ENCODE measurements around the gene CCIN. TPM values are rescaled to one million over a fixed set of nuclear protein-coding genes. Genes with fewer than 3 reads are reported as not detected.

CCIN gene
- total RNA-seq, 1 donor from 2014 or later, result not detected

DNA sequence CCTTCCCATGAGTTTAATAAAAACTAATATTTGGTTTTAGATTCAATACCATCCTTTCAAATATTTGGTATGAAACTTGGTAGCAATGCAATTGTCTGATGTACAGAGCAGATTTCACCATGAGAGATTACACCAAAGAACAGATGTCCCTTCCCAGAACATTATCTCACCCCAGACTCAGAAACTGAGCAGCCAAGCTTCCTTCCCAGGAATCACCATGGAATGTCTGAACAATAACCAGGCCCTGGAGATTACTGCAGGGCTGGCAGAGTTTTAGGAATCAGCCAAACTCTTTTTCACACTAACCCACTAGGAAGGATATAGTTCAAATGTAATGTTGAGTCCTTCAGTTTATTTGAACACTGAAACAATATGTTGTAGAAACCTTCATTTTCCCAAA lies 45.4 kb downstream of the CCIN start:
- no peak for DNase-seq (ENCODE audit: low read depth)
- TF ChIP-seq, protein P1, sequence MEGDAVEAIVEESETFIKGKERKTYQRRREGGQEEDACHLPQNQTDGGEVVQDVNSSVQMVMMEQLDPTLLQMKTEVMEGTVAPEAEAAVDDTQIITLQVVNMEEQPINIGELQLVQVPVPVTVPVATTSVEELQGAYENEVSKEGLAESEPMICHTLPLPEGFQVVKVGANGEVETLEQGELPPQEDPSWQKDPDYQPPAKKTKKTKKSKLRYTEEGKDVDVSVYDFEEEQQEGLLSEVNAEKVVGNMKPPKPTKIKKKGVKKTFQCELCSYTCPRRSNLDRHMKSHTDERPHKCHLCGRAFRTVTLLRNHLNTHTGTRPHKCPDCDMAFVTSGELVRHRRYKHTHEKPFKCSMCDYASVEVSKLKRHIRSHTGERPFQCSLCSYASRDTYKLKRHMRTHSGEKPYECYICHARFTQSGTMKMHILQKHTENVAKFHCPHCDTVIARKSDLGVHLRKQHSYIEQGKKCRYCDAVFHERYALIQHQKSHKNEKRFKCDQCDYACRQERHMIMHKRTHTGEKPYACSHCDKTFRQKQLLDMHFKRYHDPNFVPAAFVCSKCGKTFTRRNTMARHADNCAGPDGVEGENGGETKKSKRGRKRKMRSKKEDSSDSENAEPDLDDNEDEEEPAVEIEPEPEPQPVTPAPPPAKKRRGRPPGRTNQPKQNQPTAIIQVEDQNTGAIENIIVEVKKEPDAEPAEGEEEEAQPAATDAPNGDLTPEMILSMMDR (IDR thresholded peaks at IDR 0.05; ENCODE audit: insufficient read depth, low read length, poor library complexity, severe bottlenecking), result no peak
- no peak overlapping the region for H3K4me3 ChIP-seq (ENCODE audit: low read depth, low read length)
- no peaks in the 10 kb centered on the region for H3K27me3 ChIP-seq (ENCODE audit: control insufficient read depth, insufficient read depth, low read length)
- peaks cover 5% of the 10 kb centered on the region for H3K36me3 ChIP-seq (ENCODE audit: control insufficient read depth, insufficient read depth, low read length)

DNA sequence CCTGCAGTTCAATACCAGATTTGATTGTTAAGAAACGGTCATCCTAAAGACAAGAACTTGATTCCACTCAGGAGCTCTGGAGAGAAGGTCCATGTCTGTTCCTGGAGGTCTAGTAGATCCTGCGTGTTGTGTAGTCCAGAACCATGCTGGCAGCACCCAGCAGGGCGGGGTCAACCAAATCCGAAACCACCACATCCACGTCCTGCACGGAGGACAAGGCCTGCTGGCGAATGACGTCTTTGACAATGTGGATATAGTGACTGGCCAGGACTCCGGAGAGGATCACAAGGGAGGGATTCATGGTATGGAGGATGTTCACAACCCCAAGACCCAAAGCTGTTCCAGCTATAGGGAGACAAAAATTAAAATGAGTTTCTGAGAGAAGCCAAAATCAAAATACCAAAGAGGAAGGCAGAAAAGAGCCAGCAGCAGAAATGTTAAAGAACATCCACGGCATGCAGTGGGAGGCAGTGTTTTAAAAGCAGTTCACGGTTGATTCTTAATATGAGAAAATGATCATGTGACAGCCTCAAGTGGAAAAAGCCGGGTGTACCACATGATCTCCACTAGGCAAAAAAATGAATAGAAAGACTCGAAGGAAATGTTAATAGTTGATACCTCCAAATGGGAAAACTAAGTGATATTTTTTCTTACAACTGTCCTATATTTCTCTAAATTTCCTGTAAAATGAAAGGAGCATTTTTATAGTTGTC lies 48.2 kb downstream of the CCIN start:
- TF ChIP-seq, protein P1 (IDR thresholded peaks at IDR 0.05; ENCODE audit: insufficient read depth, low read length, poor library complexity, severe bottlenecking), result no peak
- Histone ChIP-seq H3K36me3 (ENCODE audit: control insufficient read depth, insufficient read depth, low read length) (peaks cover 8% of the 10 kb centered on the region), H3K27me3 (ENCODE audit: control insufficient read depth, insufficient read depth, low read length) (no peaks in the 10 kb centered on the region), H3K4me3 (ENCODE audit: low read depth, low read length) (no peak overlapping the region)
- no peak for DNase-seq (ENCODE audit: low read depth)

DNA sequence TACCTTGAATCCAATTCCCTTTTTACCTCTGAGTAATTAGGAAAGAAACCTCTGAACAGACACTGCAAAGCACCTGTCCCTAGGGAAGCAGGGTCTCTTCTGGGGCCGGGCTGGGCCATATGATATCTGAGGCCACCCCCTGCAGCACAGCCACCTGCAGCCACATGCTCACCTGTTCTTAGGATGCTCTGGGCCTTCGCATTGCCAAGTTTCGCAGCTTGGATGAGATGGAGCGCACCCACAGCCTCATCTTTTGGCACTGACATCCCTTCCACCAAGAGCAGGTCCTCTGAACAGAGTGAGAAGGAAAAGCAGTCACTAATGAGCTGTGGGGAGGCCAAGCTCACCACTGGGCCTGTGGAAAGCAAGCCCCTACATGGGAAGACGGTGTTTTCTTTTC lies 48.8 kb downstream of the CCIN start:
- Histone ChIP-seq H3K36me3 (ENCODE audit: control insufficient read depth, insufficient read depth, low read length) (peaks cover 7% of the 10 kb centered on the region), H3K4me3 (ENCODE audit: low read depth, low read length) (no peak overlapping the region), H3K27me3 (ENCODE audit: control insufficient read depth, insufficient read depth, low read length) (no peaks in the 10 kb centered on the region)
- DNase-seq (ENCODE audit: low read depth), result no peak
- TF ChIP-seq, protein P1 (IDR thresholded peaks at IDR 0.05; ENCODE audit: insufficient read depth, low read length, poor library complexity, severe bottlenecking), result no peak

DNA sequence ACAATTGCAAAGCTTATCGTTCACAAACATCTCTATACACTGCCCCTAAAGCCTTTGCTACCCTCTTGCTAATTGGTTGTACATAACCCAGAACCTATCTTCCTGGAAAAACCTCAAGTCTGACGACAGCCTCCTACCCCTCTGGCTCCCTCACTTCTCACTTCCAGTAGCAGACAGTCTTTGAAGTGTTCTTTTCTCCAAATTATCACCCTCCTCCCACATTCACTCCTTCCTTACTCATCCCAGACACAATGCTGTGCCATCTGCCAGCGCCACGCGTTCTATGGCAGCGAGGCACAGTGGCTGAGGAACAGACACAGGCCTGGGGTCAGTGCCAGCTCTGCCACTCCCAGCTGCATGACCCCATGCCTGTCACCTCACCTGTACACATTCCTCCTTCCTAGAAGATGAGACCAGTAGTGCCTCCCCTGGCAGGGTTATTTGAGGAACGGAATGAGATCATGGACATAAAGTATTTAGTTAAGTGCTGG lies 49.3 kb downstream of the CCIN start:
- Histone ChIP-seq H3K4me3 (ENCODE audit: low read depth, low read length) (no peak overlapping the region), H3K36me3 (ENCODE audit: control insufficient read depth, insufficient read depth, low read length) (peaks cover 7% of the 10 kb centered on the region), H3K27me3 (ENCODE audit: control insufficient read depth, insufficient read depth, low read length) (no peaks in the 10 kb centered on the region)
- no peak for DNase-seq (ENCODE audit: low read depth)
- TF ChIP-seq, protein P1 (IDR thresholded peaks at IDR 0.05; ENCODE audit: insufficient read depth, low read length, poor library complexity, severe bottlenecking), result no peak

Other genes with a start within 250 kb of the CCIN start
- not detected in 2 replicates for gene OR2S2, start 211.2 kb upstream of the CCIN start, total RNA-seq
- 4.0 and 4.8 TPM in 2 replicates for gene RECK, start 132.5 kb upstream of the CCIN start, total RNA-seq
- 38.6 and 43.1 TPM in 2 replicates for gene GLIPR2, start 32.7 kb upstream of the CCIN start, total RNA-seq
- gene CLTA, start 21.5 kb downstream of the CCIN start, total RNA-seq, result 482 and 576 TPM in 2 replicates
- gene GNE, start 89.1 kb downstream of the CCIN start, total RNA-seq, result 21.4 and 23.9 TPM in 2 replicates
- 27.6 and 33.0 TPM in 2 replicates for gene RNF38, start 230.9 kb downstream of the CCIN start, total RNA-seq

Measured in kidney epithelial cell (primary cell).